HepG2 (cell line): ENCODE measurements around the gene PDE1C. TPM values are rescaled to one million over a fixed set of nuclear protein-coding genes. Genes with fewer than 3 reads are reported as not detected.

Source experiments
- ATAC-seq: fragments of 200-7000 bp; cut with Tn5 transposase; 3 replicates; pipeline ENCODE4 v1.9.1; 2020; ENCODE audit warnings: mild to moderate bottlenecking, moderate library complexity
- BruUV-seq: library from RNA; stranded (reverse); fragments of 400-500 nt; replicated peaks from 2 replicates; lab custom pipeline; 2021; lab: Mats Ljungman, UMichigan
- CTCF ChIA-PET: fragments of 300-600 bp; formaldehyde crosslinking; extraction: SDS; loops from one replicate; lab custom pipeline; 2021; ENCODE audit warnings: low total read pairs, inconsistent platforms, low intra/inter-chr PET ratio; lab: Yijun Ruan, JAX
- POLR2A ChIA-PET: fragments of 350-600 bp; sonication (Branson Sonifier 250); formaldehyde crosslinking; loops from one replicate; lab custom pipeline; 2020; ENCODE audit warnings: antibody characterized with exemption, inconsistent platforms; lab: Yijun Ruan, JAX
- DNase-seq: peaks from one replicate; pipeline ENCODE4 v3.0.0-alpha.2; 2015; ENCODE audit warnings: low spot score
- FAIRE-seq: peaks from 3 replicates; lab custom pipeline; 2011; peaks lifted over from hg19 to GRCh38; lab: Jason Lieb, UNC
- H2AFZ ChIP-seq: one replicate; pipeline ENCODE4 v1.6.1; 2011; ENCODE audit warnings: low read length, inconsistent platforms
- H3K27ac ChIP-seq: fragments of 300-600 bp; 3 replicates; pipeline ENCODE4 v1.8.0; 2011; ENCODE audit warnings: mixed run types, mild to moderate bottlenecking, mixed read lengths, low read length, inconsistent platforms; ENCODE audit not compliant: insufficient read depth; ENCODE audit errors: extremely low read length
- H3K27me3 ChIP-seq, 2 experiments: fragments of 200-600 bp in 1 of 2; 2 replicates in 1 of 2; 3 replicates in 1 of 2; pipeline versions ENCODE4 v1.6.0 to v1.8.0; 2011; ENCODE audit warnings: low read length in 2 of 2, mild to moderate bottlenecking in 2 of 2, moderate library complexity in 2 of 2, inconsistent platforms in 1 of 2; ENCODE audit not compliant: insufficient read depth in 2 of 2, control insufficient read depth in 1 of 2
- H3K36me3 ChIP-seq, 2 experiments: fragments of 200-600 bp in 1 of 2; replicated peaks in 1 of 2; 2 replicates in 1 of 2; 3 replicates in 1 of 2; pipeline versions ENCODE4 v1.5.1 to v1.8.0; 2011; ENCODE audit warnings: low read length in 2 of 2, inconsistent platforms in 1 of 2; ENCODE audit not compliant: insufficient read depth in 2 of 2, control insufficient read depth in 1 of 2
- H3K4me1 ChIP-seq: 2 replicates; pipeline ENCODE4 v1.5.1; 2012; ENCODE audit warnings: low read length, inconsistent platforms; ENCODE audit not compliant: insufficient read depth
- H3K4me2 ChIP-seq: 2 replicates; pipeline ENCODE4 v1.6.0; 2011; ENCODE audit warnings: low read depth, low read length, inconsistent platforms
- H3K4me3 ChIP-seq, 3 experiments: fragments of 200-600 bp in 1 of 3; sonication (generic), shearing (Covaris generic) in 1 of 3; replicated peaks in 1 of 3; 2 replicates each; pipeline ENCODE4 v1.5.1; 2011 to 2016; ENCODE audit warnings: low read length in 3 of 3, inconsistent platforms in 2 of 3, low read depth in 2 of 3, mild to moderate bottlenecking in 2 of 3, control low read depth in 1 of 3, mixed read lengths in 1 of 3; ENCODE audit not compliant: insufficient read depth in 1 of 3
- H3K79me2 ChIP-seq: one replicate; pipeline ENCODE4 v1.6.1; 2011; ENCODE audit warnings: low read length, inconsistent platforms; ENCODE audit not compliant: insufficient read depth
- H3K9ac ChIP-seq: 2 replicates; pipeline ENCODE4 v1.6.0; 2011; ENCODE audit warnings: mild to moderate bottlenecking, low read depth, low read length, inconsistent platforms; ENCODE audit not compliant: insufficient read depth
- H3K9me3 ChIP-seq: 2 replicates; pipeline ENCODE4 v1.5.1; 2012; ENCODE audit warnings: mild to moderate bottlenecking, low read length
- H4K20me1 ChIP-seq: 2 replicates; pipeline ENCODE4 v1.6.0; 2011; ENCODE audit warnings: inconsistent platforms, mild to moderate bottlenecking, low read length, moderate library complexity; ENCODE audit not compliant: insufficient read depth
- CCAR2 ChIP-seq: fragments of 200-400 bp; formaldehyde crosslinking; optimal IDR thresholded peaks from 2 replicates; pipeline ENCODE3; 2018; ENCODE audit warnings: low read depth, mild to moderate bottlenecking, low read length, moderate library complexity
- HNF4G ChIP-seq, 2 experiments: sonication (generic) in 1 of 2; formaldehyde crosslinking in 1 of 2; IDR thresholded peaks; 2 replicates each; pipeline versions ENCODE4 v1.4.0 to v1.6.1; 2011 to 2020; ENCODE audit warnings: borderline replicate concordance in 2 of 2, low read depth in 2 of 2, mild to moderate bottlenecking in 2 of 2, low read length in 1 of 2, missing genetic modification reagents in 1 of 2, moderate library complexity in 1 of 2
- POGK ChIP-seq: sonication (generic); formaldehyde crosslinking; conservative IDR thresholded peaks from 2 replicates; pipeline ENCODE4 v1.8.0; 2022; ENCODE audit warnings: mild to moderate bottlenecking, moderate library complexity, missing genetic modification reagents
- POLR2G ChIP-seq: fragments of 200-400 bp; formaldehyde crosslinking; IDR thresholded peaks from 2 replicates; pipeline ENCODE4 v1.6.1; 2018; ENCODE audit warnings: mild to moderate bottlenecking, low read depth, low read length, moderate library complexity
- SP2 ChIP-seq: sonication (generic); formaldehyde crosslinking; IDR thresholded peaks from 2 replicates; pipeline ENCODE4 v1.5.1; 2020; ENCODE audit warnings: mild to moderate bottlenecking, missing genetic modification reagents
- UBTF ChIP-seq: sonication (generic); formaldehyde crosslinking; IDR thresholded peaks from 2 replicates; pipeline ENCODE4 v1.4.0; 2020; ENCODE audit warnings: mild to moderate bottlenecking, missing genetic modification reagents
- ZNF18 ChIP-seq: sonication (generic); formaldehyde crosslinking; IDR thresholded peaks from 2 replicates; pipeline ENCODE4 v1.8.0; 2022; ENCODE audit warnings: mild to moderate bottlenecking, missing genetic modification reagents; ENCODE audit not compliant: insufficient replicate concordance
- ZNF430 ChIP-seq: sonication (generic); formaldehyde crosslinking; IDR thresholded peaks from 2 replicates; pipeline ENCODE4 v1.9.0; 2021; ENCODE audit warnings: mild to moderate bottlenecking, missing genetic modification reagents
- ZNF546 ChIP-seq: sonication (generic); formaldehyde crosslinking; conservative IDR thresholded peaks from 2 replicates; pipeline ENCODE4 v1.8.1; 2023; ENCODE audit warnings: mild to moderate bottlenecking, missing genetic modification reagents
- ZNF777 ChIP-seq: sonication (generic); formaldehyde crosslinking; IDR thresholded peaks from 2 replicates; pipeline ENCODE4 v1.4.0; 2020; ENCODE audit warnings: missing genetic modification reagents
- WGBS: methylation state at CpG from one replicate; pipeline ENCODE4 v1.1.6; 2017; ENCODE audit warnings: low lambda C conversion rate; 5-methylcytosine and 5-hydroxymethylcytosine counted together
- in situ Hi-C: cut with HindIII; loops from 2 replicates; pipeline ENCODE4 v1.10.0; 2017; ENCODE audit warnings: low pct_unique_long_range_greater_than_20kb; ENCODE audit not compliant: extremely low pct_ligation_motif_present
- intact Hi-C: fragments of 100-400 bp; cut with micrococcal nuclease; formaldehyde crosslinking; loops from one replicate; pipeline ENCODE4 v1.10.0; 2022; ENCODE audit not compliant: unreplicated experiment
- polyA plus RNA-seq, 8 experiments: library from polyadenylated mRNA; depleted of rRNA in 3 of 8; stranded (reverse) in 7 of 8; unstranded in 1 of 8; fragments of >200 nt; fragmentation: Illumina TruSeq in 4 of 8; extraction: Trizol in 4 of 8; gene quantifications; 2 replicates each; pipeline versions ENCODE4 v1.2.1 to v1.2.3, GENCODE V29; 2011 to 2016; ENCODE audit warnings: low read depth in 4 of 8, missing spikeins in 1 of 8, mixed read lengths in 1 of 8; ENCODE audit not compliant: insufficient read depth in 1 of 8
- total RNA-seq, 5 experiments: library from RNA; depleted of rRNA; stranded (reverse); fragments of >200 nt; fragmentation: Illumina TruSeq; extraction: Trizol; gene quantifications; 2 replicates each; pipeline ENCODE4 v1.2.3, GENCODE V29; 2016; ENCODE audit warnings: low read depth in 1 of 5
- TF ChIP-seq, protein P1 (sequence below): sonication (generic); formaldehyde crosslinking; IDR thresholded peaks from 2 replicates; pipeline ENCODE4 v1.8.0; 2022; ENCODE audit warnings: missing genetic modification reagents, mild to moderate bottlenecking, borderline replicate concordance
- TF ChIP-seq, protein P2 (sequence below): sonication (generic); formaldehyde crosslinking; IDR thresholded peaks from 2 replicates; pipeline ENCODE4 v1.4.0; 2020; ENCODE audit warnings: mild to moderate bottlenecking, missing genetic modification reagents, borderline replicate concordance

Gene PDE1C
- total and polyA plus RNA-seq, 2 of the 13 experiments (the other 11 are each of a cell fraction or from before 2014, with no cell fraction given) = not detected

DNA sequence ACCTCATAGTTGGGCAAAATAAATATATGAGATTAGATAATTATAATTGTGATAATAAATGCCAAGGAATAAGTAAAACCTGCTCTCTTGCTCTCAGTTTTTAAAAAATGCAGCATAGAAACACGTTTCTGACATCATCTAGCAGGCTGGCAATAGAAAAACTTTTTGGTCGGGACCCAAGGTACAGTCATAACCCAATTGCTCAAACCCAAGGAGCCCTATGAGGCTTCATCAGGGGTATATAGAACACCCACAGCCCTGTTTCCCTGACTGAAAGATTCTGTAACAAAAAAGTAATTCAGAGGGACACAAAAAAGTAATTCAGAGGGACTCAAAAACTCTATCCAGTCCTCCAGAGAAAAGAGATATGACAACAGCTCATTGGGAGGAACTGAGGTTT, 3.8 kb downstream of the PDE1C start:
- Histone ChIP-seq H3K9ac (no peak overlapping the region), H3K4me3 (no peak overlapping the region), H3K79me2 (no peaks in the 10 kb centered on the region), H3K4me1 (no peaks in the 10 kb centered on the region), H2AFZ (no peak overlapping the region), H4K20me1 (no peaks in the 10 kb centered on the region), H3K9me3 (no peaks in the 10 kb centered on the region), H3K4me2 (no peak overlapping the region), H3K27me3 (peaks cover 2 to 20% of the 10 kb centered on the region in 2 experiments; a peak in 3 of 5 replicates), H3K27ac (no peak overlapping the region), H3K36me3 (no peaks in the 10 kb centered on the region)
- ATAC-seq (no peak), DNase-seq (no peak), FAIRE-seq (no peak)
- intact Hi-C loops = no loop called here
- no TSS peak for BruUV-seq
- CTCF ChIA-PET = no interaction called here
- POLR2A ChIA-PET = no interaction called here
- WGBS = 0% methylated on average over 2 of the region's 2 CpGs
- in situ Hi-C loops = no loop called here
- no peak for TF ChIP-seq ZNF430 (CRISPR knock-in tag)
- TF ChIP-seq ZNF777 (CRISPR knock-in tag) = no peak
- no peak for TF ChIP-seq POLR2G
- TF ChIP-seq HNF4G (IDR thresholded peaks at IDR 0.05; ENCODE audit: borderline replicate concordance, low read depth, low read length) = no peak
- TF ChIP-seq HNF4G (CRISPR knock-in tag; IDR thresholded peaks at IDR 0.05; ENCODE audit: borderline replicate concordance, low read depth) = no peak
- TF ChIP-seq, protein P1, sequence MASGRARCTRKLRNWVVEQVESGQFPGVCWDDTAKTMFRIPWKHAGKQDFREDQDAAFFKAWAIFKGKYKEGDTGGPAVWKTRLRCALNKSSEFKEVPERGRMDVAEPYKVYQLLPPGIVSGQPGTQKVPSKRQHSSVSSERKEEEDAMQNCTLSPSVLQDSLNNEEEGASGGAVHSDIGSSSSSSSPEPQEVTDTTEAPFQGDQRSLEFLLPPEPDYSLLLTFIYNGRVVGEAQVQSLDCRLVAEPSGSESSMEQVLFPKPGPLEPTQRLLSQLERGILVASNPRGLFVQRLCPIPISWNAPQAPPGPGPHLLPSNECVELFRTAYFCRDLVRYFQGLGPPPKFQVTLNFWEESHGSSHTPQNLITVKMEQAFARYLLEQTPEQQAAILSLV (CRISPR knock-in tag) = no peak
- TF ChIP-seq, protein P2, sequence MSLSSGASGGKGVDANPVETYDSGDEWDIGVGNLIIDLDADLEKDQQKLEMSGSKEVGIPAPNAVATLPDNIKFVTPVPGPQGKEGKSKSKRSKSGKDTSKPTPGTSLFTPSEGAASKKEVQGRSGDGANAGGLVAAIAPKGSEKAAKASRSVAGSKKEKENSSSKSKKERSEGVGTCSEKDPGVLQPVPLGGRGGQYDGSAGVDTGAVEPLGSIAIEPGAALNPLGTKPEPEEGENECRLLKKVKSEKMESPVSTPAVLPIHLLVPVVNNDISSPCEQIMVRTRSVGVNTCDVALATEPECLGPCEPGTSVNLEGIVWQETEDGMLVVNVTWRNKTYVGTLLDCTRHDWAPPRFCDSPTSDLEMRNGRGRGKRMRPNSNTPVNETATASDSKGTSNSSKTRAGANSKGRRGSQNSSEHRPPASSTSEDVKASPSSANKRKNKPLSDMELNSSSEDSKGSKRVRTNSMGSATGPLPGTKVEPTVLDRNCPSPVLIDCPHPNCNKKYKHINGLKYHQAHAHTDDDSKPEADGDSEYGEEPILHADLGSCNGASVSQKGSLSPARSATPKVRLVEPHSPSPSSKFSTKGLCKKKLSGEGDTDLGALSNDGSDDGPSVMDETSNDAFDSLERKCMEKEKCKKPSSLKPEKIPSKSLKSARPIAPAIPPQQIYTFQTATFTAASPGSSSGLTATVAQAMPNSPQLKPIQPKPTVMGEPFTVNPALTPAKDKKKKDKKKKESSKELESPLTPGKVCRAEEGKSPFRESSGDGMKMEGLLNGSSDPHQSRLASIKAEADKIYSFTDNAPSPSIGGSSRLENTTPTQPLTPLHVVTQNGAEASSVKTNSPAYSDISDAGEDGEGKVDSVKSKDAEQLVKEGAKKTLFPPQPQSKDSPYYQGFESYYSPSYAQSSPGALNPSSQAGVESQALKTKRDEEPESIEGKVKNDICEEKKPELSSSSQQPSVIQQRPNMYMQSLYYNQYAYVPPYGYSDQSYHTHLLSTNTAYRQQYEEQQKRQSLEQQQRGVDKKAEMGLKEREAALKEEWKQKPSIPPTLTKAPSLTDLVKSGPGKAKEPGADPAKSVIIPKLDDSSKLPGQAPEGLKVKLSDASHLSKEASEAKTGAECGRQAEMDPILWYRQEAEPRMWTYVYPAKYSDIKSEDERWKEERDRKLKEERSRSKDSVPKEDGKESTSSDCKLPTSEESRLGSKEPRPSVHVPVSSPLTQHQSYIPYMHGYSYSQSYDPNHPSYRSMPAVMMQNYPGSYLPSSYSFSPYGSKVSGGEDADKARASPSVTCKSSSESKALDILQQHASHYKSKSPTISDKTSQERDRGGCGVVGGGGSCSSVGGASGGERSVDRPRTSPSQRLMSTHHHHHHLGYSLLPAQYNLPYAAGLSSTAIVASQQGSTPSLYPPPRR = no peak
- no peak for TF ChIP-seq UBTF (CRISPR knock-in tag)
- no peak for TF ChIP-seq POGK (CRISPR knock-in tag)
- no peak for TF ChIP-seq SP2
- TF ChIP-seq CCAR2 = no peak
- no peak for TF ChIP-seq ZNF546 (CRISPR knock-in tag)
- no peak for TF ChIP-seq ZNF18 (CRISPR knock-in tag)
